CD4-positive, alpha-beta T cell treated with Interleukin-17A for 4 hours (primary cell): Measurements from ENCODE around the gene UAP1L1.
"Not testable (repeated sequence)": the region's sequence is repeated elsewhere in the genome, so short reads cannot be mapped to it uniquely, and the experiment has no call there.

Experiments used
- DNase-seq: peaks from one replicate; pipeline ENCODE4 v3.0.0-alpha.2; 2020; ENCODE audit warnings: mixed read lengths

Gene UAP1L1

GRCh38 chr9:137077010-137077747 lies at the start of gene UAP1L1:
Gene UAP1L1 (plus strand): TSS chr9:137077517. CDS start chr9:137077533, 16 bp downstream.
- DNase-seq: peak; percentile 58

- peak; percentile 82 for DNase-seq
Observed at GRCh38 chr9:137028263-137029057, 48.9 kb upstream of the UAP1L1 start.

- peak; percentile 81 for DNase-seq
Observed at GRCh38 chr9:137029058-137029936, 48.0 kb upstream of the UAP1L1 start.

GRCh38 chr9:137030006-137030405 lies 47.3 kb upstream of the UAP1L1 start:
- DNase-seq: no peak

- DNase-seq: peak; percentile 51
Observed at GRCh38 chr9:137030538-137031527, 46.5 kb upstream of the UAP1L1 start.

- peak; percentile 46 for DNase-seq
Observed at GRCh38 chr9:137031904-137032640, 45.2 kb upstream of the UAP1L1 start, which contains the start of gene FUT7. Gene FUT7 (minus strand): TSS chr9:137032088. CDS start chr9:137031991, 97 bp downstream.

GRCh38 chr9:137032858-137033257 lies 44.5 kb upstream of the UAP1L1 start:
- peak; percentile 26 for DNase-seq

- DNase-seq: not testable (repeated sequence)
Observed at GRCh38 chr9:137033481-137033880, 43.8 kb upstream of the UAP1L1 start.

GRCh38 chr9:137034039-137034708 lies 43.1 kb upstream of the UAP1L1 start:
- DNase-seq: no peak

- peak; percentile 92 for DNase-seq
Observed at GRCh38 chr9:137034709-137035506, 42.4 kb upstream of the UAP1L1 start.

- no peak for DNase-seq
Observed at GRCh38 chr9:137035507-137035834, 41.8 kb upstream of the UAP1L1 start.

GRCh38 chr9:137035937-137036336 lies 41.4 kb upstream of the UAP1L1 start:
- no peak for DNase-seq

GRCh38 chr9:137037035-137037434 lies 40.3 kb upstream of the UAP1L1 start:
- no peak for DNase-seq

GRCh38 chr9:137037483-137037882 lies 39.8 kb upstream of the UAP1L1 start:
- no peak for DNase-seq

- DNase-seq: no peak
Observed at GRCh38 chr9:137038916-137039315, 38.4 kb upstream of the UAP1L1 start.

GRCh38 chr9:137039611-137040366 lies 37.5 kb upstream of the UAP1L1 start:
- DNase-seq: no peak

GRCh38 chr9:137040568-137040967 lies 36.7 kb upstream of the UAP1L1 start:
- DNase-seq: no peak

- no peak for DNase-seq
Observed at GRCh38 chr9:137041124-137041523, 36.2 kb upstream of the UAP1L1 start.
